Activated CD4-positive, alpha-beta T cell treated with anti-CD3 and anti-CD28 coated beads, Interleukin-2, amount 50 U/mL, for 24 hours (primary cell): ENCODE data around the gene PEAK1.

Experiments used
- DNase-seq, 2 donors: peaks; one replicate each; pipeline ENCODE4 v3.0.0-alpha.2; 2020; ENCODE audit warnings: low read depth in 1 of 2, low spot score in 1 of 2

Gene PEAK1

GRCh38 chr15:77419836-77420609, at the start of gene PEAK1:
TSS of gene PEAK1 (minus strand) at chr15:77420104. CDS start at chr15:77181926, 238,178 bp downstream.
- DNase-seq = peak; percentile 98 to 99

- DNase-seq = no peak
Observed at GRCh38 chr15:77468896-77469295, 49.0 kb upstream of the PEAK1 start.

GRCh38 chr15:77466521-77466920, 46.6 kb upstream of the PEAK1 start:
- no peak for DNase-seq

- no peak for DNase-seq
Observed at GRCh38 chr15:77464129-77464865, 44.4 kb upstream of the PEAK1 start.

- DNase-seq = no peak
Observed at GRCh38 chr15:77461486-77461885, 41.6 kb upstream of the PEAK1 start.

GRCh38 chr15:77459031-77459430, 39.1 kb upstream of the PEAK1 start:
- DNase-seq = no peak

- DNase-seq = no peak
Observed at GRCh38 chr15:77457905-77458265, 38.0 kb upstream of the PEAK1 start.

- no peak for DNase-seq
Observed at GRCh38 chr15:77457191-77457904, 37.4 kb upstream of the PEAK1 start.

GRCh38 chr15:77456746-77457145, 36.8 kb upstream of the PEAK1 start:
- no peak for DNase-seq

- DNase-seq = no peak
Observed at GRCh38 chr15:77455696-77456321, 35.9 kb upstream of the PEAK1 start.

- no peak for DNase-seq
Observed at GRCh38 chr15:77454951-77455350, 35.0 kb upstream of the PEAK1 start.

GRCh38 chr15:77454265-77454664, 34.4 kb upstream of the PEAK1 start:
- DNase-seq = no peak

- DNase-seq = no peak
Observed at GRCh38 chr15:77446840-77447390, 27.0 kb upstream of the PEAK1 start.

GRCh38 chr15:77440378-77440999, 20.6 kb upstream of the PEAK1 start:
- DNase-seq = no peak

- no peak for DNase-seq
Observed at GRCh38 chr15:77437264-77437663, 17.4 kb upstream of the PEAK1 start.

GRCh38 chr15:77436822-77437221, 16.9 kb upstream of the PEAK1 start:
- DNase-seq = no peak

GRCh38 chr15:77430652-77431051, 10.7 kb upstream of the PEAK1 start:
- no peak for DNase-seq

GRCh38 chr15:77430213-77430612, 10.3 kb upstream of the PEAK1 start:
- DNase-seq = no peak

- no peak for DNase-seq
Observed at GRCh38 chr15:77426871-77427270, 7.0 kb upstream of the PEAK1 start.

- no peak for DNase-seq
Observed at GRCh38 chr15:77426377-77426776, 6.5 kb upstream of the PEAK1 start.

GRCh38 chr15:77425104-77425503, 5.2 kb upstream of the PEAK1 start:
- DNase-seq = no peak
